Erythroblast (primary cell): ENCODE results near the gene PGGT1B.

Experiments used
- GATA1 ChIP-seq: IDR thresholded peaks from 2 replicates; pipeline ENCODE4 v1.6.1; 2011; ENCODE audit warnings: low read depth, mild to moderate bottlenecking, control low read depth, low read length, moderate library complexity
- POLR2A ChIP-seq: IDR thresholded peaks from 2 replicates; pipeline ENCODE4 v1.6.1; 2011; ENCODE audit warnings: mild to moderate bottlenecking, low read length

- TF ChIP-seq GATA1 (no peak), POLR2A (no peak)
Observed at GRCh38 chr5:115227281-115227680, 35.4 kb downstream of the PGGT1B start.
